ENCODE measurements around the gene MCAM.

The MCAM gene

DNA sequence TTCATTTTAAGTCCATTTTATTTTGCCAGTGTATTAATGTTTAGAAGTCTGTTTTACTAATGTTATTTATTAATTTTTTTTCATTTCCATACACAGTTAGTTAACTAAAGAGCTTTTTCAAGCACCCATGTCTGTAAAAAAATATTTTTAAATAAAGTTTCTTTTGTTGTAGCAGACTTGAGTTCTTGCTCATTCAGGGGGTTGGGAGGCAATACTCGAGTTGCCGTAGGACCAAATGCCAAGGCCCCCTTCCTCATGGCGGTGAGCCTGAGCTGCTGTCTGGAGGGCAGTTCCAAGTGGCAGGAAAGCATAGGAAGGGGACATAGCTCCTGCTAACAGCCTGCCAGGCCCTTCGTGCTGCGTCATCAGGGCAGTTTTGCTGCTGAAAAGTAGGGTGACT is 9.0 kb downstream of the MCAM start:
- no peaks in the 10 kb centered on the region for H3K9me2 ChIP-seq (replicated peaks; ENCODE audit: control insufficient read depth, low read length)
- H3K79me2 ChIP-seq (ENCODE audit: control insufficient read depth, low read length) = no peaks in the 10 kb centered on the region
- no peak overlapping the region for H3K4me3 ChIP-seq (ENCODE audit: low read length)
- TF ChIP-seq, protein P1, sequence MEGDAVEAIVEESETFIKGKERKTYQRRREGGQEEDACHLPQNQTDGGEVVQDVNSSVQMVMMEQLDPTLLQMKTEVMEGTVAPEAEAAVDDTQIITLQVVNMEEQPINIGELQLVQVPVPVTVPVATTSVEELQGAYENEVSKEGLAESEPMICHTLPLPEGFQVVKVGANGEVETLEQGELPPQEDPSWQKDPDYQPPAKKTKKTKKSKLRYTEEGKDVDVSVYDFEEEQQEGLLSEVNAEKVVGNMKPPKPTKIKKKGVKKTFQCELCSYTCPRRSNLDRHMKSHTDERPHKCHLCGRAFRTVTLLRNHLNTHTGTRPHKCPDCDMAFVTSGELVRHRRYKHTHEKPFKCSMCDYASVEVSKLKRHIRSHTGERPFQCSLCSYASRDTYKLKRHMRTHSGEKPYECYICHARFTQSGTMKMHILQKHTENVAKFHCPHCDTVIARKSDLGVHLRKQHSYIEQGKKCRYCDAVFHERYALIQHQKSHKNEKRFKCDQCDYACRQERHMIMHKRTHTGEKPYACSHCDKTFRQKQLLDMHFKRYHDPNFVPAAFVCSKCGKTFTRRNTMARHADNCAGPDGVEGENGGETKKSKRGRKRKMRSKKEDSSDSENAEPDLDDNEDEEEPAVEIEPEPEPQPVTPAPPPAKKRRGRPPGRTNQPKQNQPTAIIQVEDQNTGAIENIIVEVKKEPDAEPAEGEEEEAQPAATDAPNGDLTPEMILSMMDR (IDR thresholded peaks at IDR 0.05; ENCODE audit: low read depth, low read length, poor library complexity, severe bottlenecking) = no peak
- H3K36me3 ChIP-seq (ENCODE audit: control insufficient read depth, low read length) = peaks cover 20% of the 10 kb centered on the region
- no peaks in the 10 kb centered on the region for H3K27me3 ChIP-seq (ENCODE audit: control insufficient read depth, low read length)
- H3F3A ChIP-seq (ENCODE audit: control insufficient read depth, insufficient read depth) = peaks cover 3% of the 10 kb centered on the region; the same call in 1 of the 2 replicates
- H3K9me3 ChIP-seq (ENCODE audit: control insufficient read depth, insufficient read depth, low read length) = no peaks in the 10 kb centered on the region
- no peaks in the 10 kb centered on the region for H3K4me1 ChIP-seq (ENCODE audit: control insufficient read depth, low read length)
- H3K27ac ChIP-seq (ENCODE audit: low read depth, low read length) = no peak overlapping the region
- H4K20me1 ChIP-seq (ENCODE audit: control insufficient read depth, insufficient read depth, low read depth, low read length) = no peaks in the 10 kb centered on the region
- H3K4me2 ChIP-seq (ENCODE audit: low read length) = no peak overlapping the region

DNA sequence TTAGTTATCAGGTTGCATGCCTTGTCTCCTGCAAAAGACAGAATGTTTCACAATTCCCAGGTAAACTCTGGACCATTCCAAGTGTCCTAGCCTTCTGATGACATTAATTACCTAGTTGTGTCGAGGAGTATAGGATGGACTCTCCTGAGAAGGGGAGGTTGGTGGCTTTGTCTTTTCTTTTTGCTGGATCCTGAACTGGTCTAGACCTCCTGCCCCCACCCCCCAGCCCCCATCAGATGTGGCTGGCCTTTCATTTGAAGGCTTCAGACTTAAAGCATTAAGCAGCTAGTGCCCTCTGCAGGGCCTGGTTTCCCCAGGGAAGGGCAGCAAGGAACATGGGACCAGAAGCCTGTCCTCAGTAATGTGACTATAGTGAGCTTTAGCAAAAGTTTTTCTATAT is 9.7 kb downstream of the MCAM start:
- Histone ChIP-seq H3K9me2 (replicated peaks; ENCODE audit: control insufficient read depth, low read length) (no peaks in the 10 kb centered on the region), H3K27ac (ENCODE audit: low read depth, low read length) (no peak overlapping the region), H3K4me2 (ENCODE audit: low read length) (no peak overlapping the region), H3K27me3 (ENCODE audit: control insufficient read depth, low read length) (no peaks in the 10 kb centered on the region), H3F3A (ENCODE audit: control insufficient read depth, insufficient read depth) (peaks cover 3% of the 10 kb centered on the region; the same call in 1 of the 2 replicates), H4K20me1 (ENCODE audit: control insufficient read depth, insufficient read depth, low read depth, low read length) (no peaks in the 10 kb centered on the region), H3K4me1 (ENCODE audit: control insufficient read depth, low read length) (no peaks in the 10 kb centered on the region), H3K9me3 (ENCODE audit: control insufficient read depth, insufficient read depth, low read length) (no peaks in the 10 kb centered on the region), H3K4me3 (ENCODE audit: low read length) (no peak overlapping the region), H3K36me3 (ENCODE audit: control insufficient read depth, low read length) (peaks cover 26% of the 10 kb centered on the region), H3K79me2 (ENCODE audit: control insufficient read depth, low read length) (no peaks in the 10 kb centered on the region)
- TF ChIP-seq, protein P1 (IDR thresholded peaks at IDR 0.05; ENCODE audit: low read depth, low read length, poor library complexity, severe bottlenecking) = no peak
- no peak for TF ChIP-seq EZH2phosphoT487 (IDR thresholded peaks at IDR 0.05; ENCODE audit: borderline replicate concordance, low read length)

DNA sequence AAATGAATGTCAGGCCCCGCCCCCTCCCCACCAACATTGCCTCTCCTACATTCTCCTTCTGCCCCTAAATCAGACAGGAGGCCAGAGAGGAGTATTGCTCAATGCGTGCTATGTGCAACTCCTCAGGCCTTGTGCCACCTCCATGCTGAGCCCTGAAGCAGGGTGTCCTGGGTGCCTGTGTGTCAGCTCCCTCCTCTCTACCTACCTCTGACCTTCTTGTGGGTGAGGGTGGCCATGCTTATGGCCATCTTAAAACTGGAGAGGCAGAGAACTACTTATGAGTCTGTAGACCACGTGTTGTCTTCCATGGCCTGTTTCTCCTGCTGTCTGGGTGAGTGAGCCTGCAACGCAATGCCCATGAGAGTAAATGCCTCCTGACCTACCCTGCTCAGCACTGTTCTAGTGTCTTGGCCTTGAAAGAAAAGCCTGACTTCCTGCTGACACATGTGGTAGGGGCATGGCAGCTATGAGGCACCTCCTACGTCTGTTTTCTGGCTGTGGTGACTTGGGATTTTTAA is 10.5 kb downstream of the MCAM start:
- H3K9me2 ChIP-seq (replicated peaks; ENCODE audit: control insufficient read depth, low read length) = no peaks in the 10 kb centered on the region
- peaks cover 3% of the 10 kb centered on the region; the same call in 1 of the 2 replicates for H3F3A ChIP-seq (ENCODE audit: control insufficient read depth, insufficient read depth)
- no peaks in the 10 kb centered on the region for H3K4me1 ChIP-seq (ENCODE audit: control insufficient read depth, low read length)
- peaks cover 33% of the 10 kb centered on the region for H3K36me3 ChIP-seq (ENCODE audit: control insufficient read depth, low read length)
- no peaks in the 10 kb centered on the region for H4K20me1 ChIP-seq (ENCODE audit: control insufficient read depth, insufficient read depth, low read depth, low read length)
- H3K27me3 ChIP-seq (ENCODE audit: control insufficient read depth, low read length) = no peaks in the 10 kb centered on the region
- TF ChIP-seq, protein P1 (IDR thresholded peaks at IDR 0.05; ENCODE audit: low read depth, low read length, poor library complexity, severe bottlenecking) = no peak
- TF ChIP-seq EZH2phosphoT487 (IDR thresholded peaks at IDR 0.05; ENCODE audit: borderline replicate concordance, low read length) = no peak
- no peak overlapping the region for H3K27ac ChIP-seq (ENCODE audit: low read depth, low read length)
- no peaks in the 10 kb centered on the region for H3K79me2 ChIP-seq (ENCODE audit: control insufficient read depth, low read length)
- H3K9me3 ChIP-seq (ENCODE audit: control insufficient read depth, insufficient read depth, low read length) = no peaks in the 10 kb centered on the region
- H3K4me2 ChIP-seq (ENCODE audit: low read length) = no peak overlapping the region
- H3K4me3 ChIP-seq (ENCODE audit: low read length) = no peak overlapping the region

Measured in DOHH2 (cell line).